Stimulated activated CD8-positive, alpha-beta memory T cell treated with anti-CD3 and anti-CD28 coated beads, Interleukin-7, amount 100 ng/mL, for 48 hours (primary cell): ENCODE results near the gene MIDN.

ENCODE experiments used
- DNase-seq, 2 donors: peaks; one replicate each; pipeline ENCODE4 v3.0.0-alpha.2; 2020; ENCODE audit warnings: low read depth in 1 of 2; ENCODE audit errors: extremely low read depth in 1 of 2

Gene MIDN

GRCh38 chr19:1269065-1269477, 20.7 kb downstream of the MIDN start, which contains the start of gene CIRBP:
TSS of gene CIRBP (plus strand) at chr19:1269332. CDS start at chr19:1270934, 1,602 bp downstream.
- DNase-seq: peak; percentile 98 to 100

- DNase-seq: peak; percentile 70 to 77
These were observed 21.3 kb downstream of the MIDN start for GRCh38 chr19:1269478-1270212.

GRCh38 chr19:1270213-1270853, 21.9 kb downstream of the MIDN start:
- DNase-seq: no peak

DNA sequence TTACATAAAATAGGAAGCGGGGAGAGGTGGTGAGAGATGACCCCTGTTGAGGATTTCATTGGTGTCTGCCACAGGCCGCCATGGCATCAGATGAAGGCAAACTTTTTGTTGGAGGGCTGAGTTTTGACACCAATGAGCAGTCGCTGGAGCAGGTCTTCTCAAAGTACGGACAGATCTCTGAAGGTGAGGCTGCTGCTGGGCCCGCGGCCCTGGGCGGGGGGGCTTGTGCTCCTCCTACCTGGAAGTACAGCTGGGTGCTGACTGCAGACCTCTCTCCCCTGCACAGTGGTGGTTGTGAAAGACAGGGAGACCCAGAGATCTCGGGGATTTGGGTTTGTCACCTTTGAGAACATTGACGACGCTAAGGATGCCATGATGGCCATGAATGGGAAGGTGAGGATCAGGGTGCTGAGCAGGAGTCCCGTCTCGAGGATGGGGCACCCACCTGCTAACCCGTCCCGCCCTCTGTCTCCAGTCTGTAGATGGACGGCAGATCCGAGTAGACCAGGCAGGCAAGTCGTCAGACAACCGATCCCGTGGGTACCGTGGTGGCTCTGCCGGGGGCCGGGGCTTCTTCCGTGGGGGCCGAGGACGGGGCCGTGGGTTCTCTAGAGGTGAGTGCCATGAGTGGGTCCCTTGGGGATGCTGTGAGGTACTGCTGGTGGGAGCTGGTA, 22.6 kb downstream of the MIDN start:
- DNase-seq: no peak

GRCh38 chr19:1271528-1272422, 23.4 kb downstream of the MIDN start:
- DNase-seq: no peak

DNA sequence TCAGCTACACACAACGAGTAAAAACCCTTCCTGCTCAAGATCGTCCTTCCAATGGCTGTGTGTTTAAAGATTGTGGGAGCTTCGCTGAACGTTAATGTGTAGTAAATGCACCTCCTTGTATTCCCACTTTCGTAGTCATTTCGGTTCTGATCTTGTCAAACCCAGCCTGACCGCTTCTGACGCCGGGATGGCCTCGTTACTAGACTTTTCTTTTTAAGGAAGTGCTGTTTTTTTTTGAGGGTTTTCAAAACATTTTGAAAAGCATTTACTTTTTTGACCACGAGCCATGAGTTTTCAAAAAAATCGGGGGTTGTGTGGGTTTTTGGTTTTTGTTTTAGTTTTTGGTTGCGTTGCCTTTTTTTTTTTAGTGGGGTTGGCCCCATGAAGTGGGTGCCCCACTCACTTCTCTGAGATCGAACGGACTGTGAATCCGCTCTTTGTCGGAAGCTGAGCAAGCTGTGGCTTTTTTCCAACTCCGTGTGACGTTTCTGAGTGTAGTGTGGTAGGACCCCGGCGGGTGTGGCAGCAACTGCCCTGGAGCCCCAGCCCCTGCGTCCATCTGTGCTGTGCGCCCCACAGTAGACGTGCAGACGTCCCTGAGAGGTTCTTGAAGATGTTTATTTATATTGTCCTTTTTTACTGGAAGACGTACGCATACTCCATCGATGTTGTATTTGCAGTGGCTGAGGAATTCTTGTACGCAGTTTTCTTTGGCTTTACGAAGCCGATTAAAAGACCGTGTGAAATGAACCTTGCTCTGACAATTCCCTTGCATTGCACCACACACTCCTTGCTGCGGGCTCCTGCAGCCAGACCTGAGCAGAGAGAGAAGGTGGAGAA, 24.3 kb downstream of the MIDN start:
- no peak for DNase-seq

DNA sequence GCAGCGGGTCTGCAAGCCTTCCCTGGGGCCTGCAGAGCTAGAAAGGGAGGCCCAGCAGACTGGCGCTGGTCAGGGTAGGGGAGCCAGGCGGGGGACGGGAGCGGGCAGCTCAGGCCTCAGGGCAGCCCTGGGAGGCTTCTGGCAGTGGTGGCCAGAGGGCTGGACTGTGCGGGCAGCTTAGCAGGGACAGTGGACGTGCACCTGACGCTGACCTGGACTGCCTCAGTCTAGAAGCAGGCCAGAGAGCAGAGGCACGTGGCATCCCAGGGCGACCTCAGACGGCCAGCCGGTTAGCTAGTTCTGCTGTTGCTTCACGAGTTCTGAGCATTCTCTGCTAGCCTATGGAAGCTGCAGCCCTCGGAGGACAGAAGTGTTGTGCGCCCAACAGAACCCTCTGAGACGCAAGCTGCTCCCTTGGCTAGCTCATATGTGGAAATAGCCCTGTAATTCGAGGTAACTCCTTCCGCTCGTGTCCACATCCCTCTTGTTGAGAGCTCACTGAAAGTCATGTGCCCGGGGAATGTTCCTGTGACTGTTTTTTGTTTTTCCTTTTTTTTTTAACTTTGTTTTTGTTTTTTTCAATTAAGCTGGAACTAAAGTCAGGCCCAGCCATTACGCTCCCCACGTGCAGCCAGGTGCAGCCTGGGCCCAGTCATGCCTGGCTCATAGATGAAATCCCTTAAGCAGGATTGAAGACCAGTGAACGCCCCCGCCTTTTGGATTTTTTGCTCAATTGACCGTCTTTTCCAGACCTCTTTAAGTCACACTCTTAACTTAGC, 25.1 kb downstream of the MIDN start:
- DNase-seq: no peak

GRCh38 chr19:1274081-1274851, 25.9 kb downstream of the MIDN start:
- no peak for DNase-seq

DNA sequence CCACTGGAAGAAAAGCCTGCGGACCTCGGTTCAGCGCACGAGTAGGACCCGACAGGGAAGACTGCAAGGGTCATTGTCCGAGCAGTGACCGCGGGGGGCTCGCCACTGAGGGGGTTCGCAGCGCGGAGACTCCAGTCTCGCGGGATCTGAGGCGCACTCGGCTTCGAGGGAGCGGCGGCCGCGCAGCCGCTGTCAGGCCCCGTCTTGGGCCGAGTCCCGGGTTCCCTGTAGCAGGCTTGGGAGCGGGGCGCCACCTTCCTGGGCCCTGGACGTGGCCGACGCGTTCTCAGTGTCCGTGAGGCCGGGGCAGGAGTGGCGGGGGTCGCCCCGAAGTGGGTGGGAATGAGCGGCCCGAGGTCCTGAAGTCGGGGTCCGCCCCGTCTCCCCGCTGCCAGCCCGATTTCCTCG, 26.5 kb downstream of the MIDN start:
- no peak for DNase-seq

DNA sequence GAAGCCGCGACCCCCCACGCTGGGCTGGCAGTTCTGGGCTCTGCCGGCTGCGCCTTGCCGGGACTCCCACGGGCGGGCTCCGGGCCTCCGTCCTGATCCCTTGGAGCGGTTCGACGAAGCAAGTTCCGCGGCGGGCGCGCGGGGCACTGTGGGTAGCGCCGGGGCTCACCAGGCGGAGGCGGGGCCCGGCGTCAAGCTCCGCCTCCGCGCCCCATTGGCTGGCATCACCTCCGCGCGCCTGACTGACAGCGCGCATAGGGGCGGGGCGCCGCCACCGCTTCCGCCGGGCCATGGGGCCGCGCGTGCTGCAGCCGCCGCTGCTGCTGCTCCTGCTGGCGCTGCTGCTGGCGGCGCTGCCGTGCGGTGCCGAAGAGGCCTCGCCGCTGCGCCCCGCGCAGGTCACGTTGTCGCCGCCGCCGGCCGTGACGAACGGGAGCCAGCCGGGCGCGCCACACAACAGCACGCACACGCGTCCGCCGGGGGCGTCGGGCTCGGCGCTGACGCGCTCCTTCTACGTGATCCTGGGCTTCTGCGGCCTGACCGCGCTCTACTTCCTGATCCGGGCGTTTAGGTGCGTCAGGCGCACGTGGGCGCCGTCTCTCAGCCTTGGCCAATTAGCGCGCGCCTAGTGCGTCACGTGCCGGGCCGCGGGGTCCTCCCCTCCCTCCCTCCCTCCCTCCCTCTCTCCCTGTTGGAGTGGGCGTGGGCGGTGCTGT, 27.0 kb downstream of the MIDN start, which contains the start of gene FAM174C:
Gene FAM174C, plus strand, starts transcription at position 271 of the 716 bp plus-strand sequence. Its CDS starts 20 bp downstream, at position 291.
- peak; percentile 92 to 94 for DNase-seq

DNA sequence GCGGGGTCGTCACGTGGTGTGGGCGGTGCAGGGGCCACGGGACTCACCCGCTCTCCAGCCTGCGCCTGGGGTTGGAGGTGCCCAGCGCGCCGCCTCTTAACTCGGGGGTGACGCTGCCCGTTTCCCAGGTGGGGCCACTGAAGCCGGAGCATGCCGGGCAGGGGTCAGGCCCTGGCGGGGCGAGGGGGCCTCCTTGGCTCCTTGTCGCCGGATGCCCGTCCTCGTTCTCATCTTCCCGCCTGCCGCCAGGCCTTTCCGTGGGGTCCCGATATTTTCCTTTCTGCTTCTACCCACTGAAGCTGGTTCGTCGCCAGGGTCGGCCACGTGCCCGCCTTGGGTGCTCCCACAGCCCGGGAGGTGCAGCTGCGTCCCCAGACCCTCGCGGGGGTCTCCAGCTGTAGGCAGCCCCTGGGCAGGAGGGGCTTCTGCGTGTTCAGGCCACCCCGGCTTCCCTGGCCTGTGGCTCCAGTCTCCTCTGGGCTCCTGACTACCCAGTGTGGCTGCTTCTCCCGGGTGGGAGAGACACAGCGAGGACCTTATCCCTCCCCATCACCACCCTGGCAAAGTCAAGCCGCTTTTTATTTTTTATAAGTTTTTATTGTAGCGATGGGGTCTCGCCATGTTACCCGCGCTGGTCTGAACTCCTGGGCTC, 27.7 kb downstream of the MIDN start:
- DNase-seq: no peak

DNA sequence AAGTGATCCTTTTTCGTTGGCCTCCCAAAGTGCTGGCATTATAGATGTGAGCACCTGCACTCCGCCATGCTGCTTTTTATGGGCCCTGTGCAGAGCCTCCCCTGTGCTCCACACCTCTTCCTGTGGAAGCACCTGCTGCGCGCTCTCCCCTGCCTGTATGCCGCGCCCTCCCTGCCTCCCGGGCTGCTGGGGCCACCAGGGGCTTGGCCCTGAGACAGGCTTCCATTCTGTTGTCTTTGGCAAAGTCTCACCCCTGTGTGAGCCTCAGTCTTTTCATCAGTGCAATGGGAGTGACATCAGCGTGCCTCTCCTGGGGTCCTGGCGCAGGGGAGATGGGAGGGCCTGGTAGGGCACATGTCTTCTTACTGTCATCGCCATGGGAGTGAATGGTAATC, 28.2 kb downstream of the MIDN start:
- DNase-seq: no peak

DNA sequence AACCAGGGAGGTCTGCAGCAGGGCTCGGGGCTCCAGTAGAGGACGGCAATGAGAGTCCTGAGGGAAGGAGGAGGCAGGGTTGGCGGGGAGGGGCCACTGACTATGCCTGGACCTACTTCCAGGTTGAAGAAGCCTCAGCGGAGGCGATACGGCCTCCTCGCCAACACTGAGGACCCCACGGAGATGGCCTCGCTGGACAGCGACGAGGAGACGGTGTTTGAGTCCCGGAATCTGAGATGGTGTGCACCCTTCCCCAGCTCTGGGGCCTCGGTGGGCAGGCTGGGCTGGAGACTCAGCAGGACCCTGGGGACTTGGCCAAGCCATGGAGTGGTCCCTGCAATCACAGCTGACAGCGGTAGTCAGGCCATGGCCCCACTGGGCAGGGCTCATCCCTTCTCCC, 28.7 kb downstream of the MIDN start:
- DNase-seq: no peak

DNA sequence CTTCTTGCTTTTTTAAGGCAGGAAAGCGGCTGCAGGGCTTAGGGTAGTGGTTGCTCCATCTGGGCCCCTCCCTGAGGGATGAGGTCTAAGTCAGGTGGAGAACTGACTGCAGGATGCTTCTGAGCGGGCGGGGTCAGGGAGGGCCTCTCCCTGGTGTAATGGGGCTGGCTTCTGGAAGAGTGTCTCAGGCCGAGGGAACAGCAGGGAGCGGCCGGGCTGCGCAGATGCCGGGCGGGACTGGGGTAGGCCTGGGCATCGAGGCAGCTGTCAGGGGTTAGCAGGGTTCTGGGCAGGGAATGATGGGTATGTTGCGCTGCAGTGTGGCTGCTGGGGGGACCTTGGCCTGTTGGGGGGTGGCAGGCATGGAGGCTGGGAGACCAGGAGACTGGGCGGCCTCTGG, 29.7 kb downstream of the MIDN start:
- DNase-seq: no peak

DNA sequence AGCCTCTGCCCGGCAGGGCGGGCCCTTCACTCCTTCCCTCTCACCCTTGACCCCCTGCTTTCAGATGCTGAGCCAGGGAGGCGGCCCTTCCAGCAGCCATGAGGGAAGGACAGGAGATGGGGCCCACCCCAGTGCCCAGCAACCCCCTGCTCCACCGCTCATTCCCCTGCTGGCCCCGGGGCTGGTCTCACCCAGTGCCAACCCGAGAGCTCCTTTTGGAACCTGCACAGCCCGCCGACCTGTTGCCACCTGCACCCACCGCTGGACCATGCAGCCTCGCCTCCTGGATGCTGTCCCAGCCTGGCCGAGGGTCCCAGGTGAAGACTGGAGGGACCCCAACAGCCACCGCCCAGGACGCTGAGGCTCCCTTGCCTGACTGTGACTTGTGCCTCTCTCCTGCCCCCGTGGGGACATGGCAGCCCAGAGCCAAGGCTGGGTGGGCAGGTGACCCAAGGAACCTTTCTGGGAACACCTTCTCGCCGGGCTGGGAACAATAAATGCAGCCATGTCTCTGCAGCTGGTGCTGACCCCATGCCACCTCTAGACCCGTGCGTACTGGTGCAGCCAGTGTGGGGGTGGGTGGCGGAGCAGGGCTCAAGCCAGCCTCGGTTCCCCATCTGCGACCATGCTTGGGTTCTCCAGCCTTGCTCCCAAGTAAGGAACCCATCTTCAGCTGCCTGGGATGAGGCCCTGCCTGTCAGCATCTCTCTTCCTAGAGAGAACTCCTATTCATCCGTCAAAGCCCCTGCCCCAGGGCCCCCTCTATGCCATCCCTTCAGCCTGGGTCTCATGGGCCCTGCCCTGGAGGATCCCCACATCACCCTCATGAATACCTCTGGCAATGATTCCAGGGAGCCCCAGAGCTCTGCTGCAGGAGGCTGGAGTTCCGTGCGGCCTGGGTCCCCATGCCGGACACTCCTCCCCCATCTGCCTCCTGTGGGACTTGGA, 30.6 kb downstream of the MIDN start:
- DNase-seq: no peak

DNA sequence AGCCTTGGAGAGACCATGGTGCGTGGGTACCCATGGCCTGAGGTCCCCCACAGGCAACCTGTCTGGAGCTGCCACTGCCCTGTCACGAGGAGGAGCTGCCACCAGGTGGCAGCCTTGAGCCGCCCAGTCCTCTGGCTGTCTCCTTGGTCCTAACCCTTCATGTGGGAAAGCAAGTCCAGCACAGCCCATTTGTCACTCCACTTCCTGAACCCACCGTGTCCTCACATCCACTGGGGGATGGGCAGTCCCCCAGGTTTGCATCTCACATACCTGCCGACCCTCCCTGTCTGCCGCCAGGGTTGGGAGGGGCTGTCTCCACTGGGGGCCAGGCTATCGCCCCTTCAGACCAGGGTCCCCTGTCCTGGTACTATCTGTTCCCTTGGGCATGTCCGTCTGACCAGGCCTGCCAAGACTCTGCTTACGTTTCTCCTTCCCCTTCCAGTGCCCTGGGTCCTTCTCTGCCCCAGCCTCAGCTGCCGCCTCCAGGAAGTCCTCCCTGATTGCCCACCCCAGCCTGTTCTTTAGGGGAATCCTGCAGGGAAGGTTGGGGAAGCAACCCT, 31.5 kb downstream of the MIDN start:
- peak; percentile 62 to 63 for DNase-seq
